ENCODE measurements around the gene ITPA.
A peak's percentile ranks its signal among the peaks of the same experiment; 100 is the strongest.

- TF ChIP-seq, protein P1, sequence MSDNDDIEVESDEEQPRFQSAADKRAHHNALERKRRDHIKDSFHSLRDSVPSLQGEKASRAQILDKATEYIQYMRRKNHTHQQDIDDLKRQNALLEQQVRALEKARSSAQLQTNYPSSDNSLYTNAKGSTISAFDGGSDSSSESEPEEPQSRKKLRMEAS (IDR thresholded peaks at IDR 0.05), result peak; percentile 84
- TF ChIP-seq CHD1 (IDR thresholded peaks at IDR 0.05; ENCODE audit: low read depth, low read length), result no peak
- peak; percentile 26 to 56 (median 30) for TF ChIP-seq CTCF (IDR thresholded peaks at IDR 0.05; ENCODE audit: control extremely low read depth in 1 of 3, insufficient read depth in 1 of 3, low read depth in 1 of 3, low read length in 3 of 3)
- no peak for TF ChIP-seq NANOG (IDR thresholded peaks at IDR 0.05; ENCODE audit: insufficient read depth, low read depth, low read length, poor library complexity, severe bottlenecking)
These were observed 41.0 kb upstream of the ITPA start for GRCh38 chr20:3168079-3168828.
